Heart right ventricle (tissue), 16 donors: Measurements from ENCODE around the gene SLCO2A1. TPM values are rescaled to one million over a fixed set of nuclear protein-coding genes. Genes with fewer than 3 reads are reported as not detected.

Source experiments
- ATAC-seq, 8 donors: fragments of 200-7000 bp; cut with Tn5 transposase; one replicate each; pipeline ENCODE4 v1.9.1; 2020; ENCODE audit warnings: mild to moderate bottlenecking in 8 of 8, moderate library complexity in 8 of 8, moderate number of reproducible peaks in 1 of 8
- DNase-seq, 2 donors: peaks; one replicate each; pipeline ENCODE4 v3.0.0-alpha.2; 2020
- H3K27ac ChIP-seq, 10 donors: fragments of 200-600 bp; sonication (generic) in 2 of 10; one replicate each; pipeline versions ENCODE4 v1.5.0 to v1.8.0; 2020 to 2022; ENCODE audit warnings: mild to moderate bottlenecking in 3 of 10
- H3K27me3 ChIP-seq, 7 donors: fragments of 200-600 bp; one replicate each; pipeline ENCODE4 v1.8.0; 2021 to 2022; ENCODE audit warnings: mild to moderate bottlenecking in 2 of 7
- H3K36me3 ChIP-seq, 9 donors: fragments of 200-600 bp; sonication (generic) in 1 of 9; one replicate each; pipeline versions ENCODE4 v1.5.0 to v1.8.0; 2020 to 2022; ENCODE audit warnings: mild to moderate bottlenecking in 2 of 9
- H3K4me1 ChIP-seq, 9 donors: fragments of 200-600 bp; sonication (generic) in 1 of 9; one replicate each; pipeline versions ENCODE4 v1.5.0 to v1.8.0; 2020 to 2022; ENCODE audit warnings: mild to moderate bottlenecking in 4 of 9
- H3K4me3 ChIP-seq, 10 donors: fragments of 200-600 bp; sonication (generic) in 2 of 10; one replicate each; pipeline versions ENCODE4 v1.5.0 to v1.8.0; 2020 to 2022; ENCODE audit warnings: mild to moderate bottlenecking in 7 of 10, moderate library complexity in 2 of 10
- H3K9me3 ChIP-seq, 11 donors: fragments of 200-600 bp in 10 of 11; sonication (generic) in 2 of 11; one replicate each; pipeline versions ENCODE4 v1.5.0 to v1.8.0; 2013 to 2022; ENCODE audit warnings: mild to moderate bottlenecking in 2 of 11, control low read depth in 1 of 11, moderate library complexity in 1 of 11
- WGBS, 2 donors: extraction: QIAGEN DNeasy Blood & Tissue Kit; methylation state at CpG; one replicate each; pipeline ENCODE4 v1.1.7; 2013; ENCODE audit warnings: inconsistent platforms in 1 of 2; 5-methylcytosine and 5-hydroxymethylcytosine counted together
- intact Hi-C, 10 donors: fragments of 100-400 bp; cut with DNase I; formaldehyde crosslinking; loops; one replicate each; pipeline versions ENCODE4 v1.11.1 to v1.14.2; 2022
- polyA plus RNA-seq, 2 donors: library from polyadenylated mRNA; stranded (reverse); fragments of 200-250 nt; gene quantifications; one replicate each; pipeline ENCODE4 v1.2.3, GENCODE V29; 2013
- total RNA-seq, 10 donors: library from RNA; stranded (reverse); fragmentation: NEBNext Ultra II Directional in 3 of 10; extraction: Animal tissue kit (Norgen Biotek cat#: 25700) in 3 of 10; gene quantifications; one replicate each; pipeline versions ENCODE4 v1.2.1 to v1.2.4, GENCODE V29; 2021 to 2023
- TF ChIP-seq, protein P1 (sequence below), 9 donors: fragments of 200-600 bp; sonication (generic) in 2 of 9; IDR thresholded peaks; one replicate each; pipeline versions ENCODE4 v1.5.0 to v1.8.0; 2021 to 2022; ENCODE audit warnings: antibody characterized with exemption in 9 of 9, mild to moderate bottlenecking in 5 of 9, moderate library complexity in 1 of 9
- donor health status: Arrhythmogenic right ventricular cardiomyopathy.
- donor health status: ischemic (EF 13 %, LVEDD 7.1; RV severe dilation, severe dysfunction).
- donor health status: healthy with polysubstance abuse.
- donor health status: DM: no; HTN: yes; CAD: no.
- donor health status: DM: no; HTN: no; CAD: no.
- donor health status: ischemic (EF 25% LVEDD 6.9; RV normal size, moderate dysfunction).
- donor health status: ischemic (EF 25% LVEDD 5.7; RV mildly dilated, moderate dysfunction).
- donor health status: healthy.
- donor health status: DM: yes; HTN: yes; CAD: no.
- donor health status: Ischemic cardiomyopathy.
- donor health status: ischemic (EF 35%, LVEDD 5.7; RV mildly dilated, moderate dysfunction).
- donor health status: nonischemic (EF 11% LVEDD 7.7; RV severe dilation, severe dysfunction).
- donor health status: DM: yes; HTN: yes; CAD: no.
- donor health status: PGD.
- donor health status: ischemic (EF 29% LVEDD 5.4; RV normal size, mild dysfunction).
- donor health status: nonischemic (EF 23%, LVEDD 6.1; RV moderate dilation, normal function).

Gene SLCO2A1
- total and polyA plus RNA-seq, 12 donors = 3.6 to 30.4 (median 10.0) TPM

DNA sequence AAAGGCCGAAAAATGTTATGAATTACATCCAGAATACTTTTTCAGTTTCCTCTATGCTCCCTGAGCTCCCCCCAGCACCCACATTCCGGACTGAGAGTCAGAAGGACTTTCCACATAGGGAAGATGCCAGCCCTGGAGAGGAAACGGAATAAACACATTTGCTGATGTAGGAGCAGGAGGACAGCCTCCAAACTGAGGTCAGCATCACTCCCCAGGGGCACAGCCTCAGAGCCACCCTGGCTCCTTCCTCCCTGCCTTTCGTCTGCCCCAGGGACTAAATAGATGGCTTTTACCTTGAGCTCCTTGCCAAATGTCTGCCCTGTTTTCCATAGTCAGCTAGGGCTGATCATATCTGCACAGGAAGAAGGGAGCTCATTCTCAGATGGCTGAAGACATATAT is 22.6 kb upstream of the SLCO2A1 start:
- WGBS, 2 donors = 52 to 64% methylated on average over 4 of the region's 4 CpGs
- no peak for DNase-seq

DNA sequence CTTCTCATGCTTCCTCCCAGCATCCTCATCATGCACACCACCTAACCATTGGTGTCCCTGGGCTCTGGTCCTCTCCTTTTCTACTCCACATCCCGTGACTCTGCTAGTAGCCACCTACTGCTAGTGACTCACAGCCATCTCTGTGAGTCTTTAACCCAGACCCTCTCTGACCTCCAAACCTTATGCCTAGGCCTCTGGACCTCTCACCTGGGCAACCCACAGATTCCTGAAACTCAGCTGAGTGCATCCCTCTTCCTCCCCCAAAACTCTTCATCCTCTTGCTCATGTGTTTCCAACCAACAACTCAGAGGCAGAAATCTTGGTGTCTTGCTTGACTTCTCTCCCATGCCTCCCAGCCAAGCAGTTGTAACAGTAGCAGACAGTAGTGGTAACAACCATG is 20.0 kb upstream of the SLCO2A1 start:
- no peak for DNase-seq
- TF ChIP-seq, protein P1, sequence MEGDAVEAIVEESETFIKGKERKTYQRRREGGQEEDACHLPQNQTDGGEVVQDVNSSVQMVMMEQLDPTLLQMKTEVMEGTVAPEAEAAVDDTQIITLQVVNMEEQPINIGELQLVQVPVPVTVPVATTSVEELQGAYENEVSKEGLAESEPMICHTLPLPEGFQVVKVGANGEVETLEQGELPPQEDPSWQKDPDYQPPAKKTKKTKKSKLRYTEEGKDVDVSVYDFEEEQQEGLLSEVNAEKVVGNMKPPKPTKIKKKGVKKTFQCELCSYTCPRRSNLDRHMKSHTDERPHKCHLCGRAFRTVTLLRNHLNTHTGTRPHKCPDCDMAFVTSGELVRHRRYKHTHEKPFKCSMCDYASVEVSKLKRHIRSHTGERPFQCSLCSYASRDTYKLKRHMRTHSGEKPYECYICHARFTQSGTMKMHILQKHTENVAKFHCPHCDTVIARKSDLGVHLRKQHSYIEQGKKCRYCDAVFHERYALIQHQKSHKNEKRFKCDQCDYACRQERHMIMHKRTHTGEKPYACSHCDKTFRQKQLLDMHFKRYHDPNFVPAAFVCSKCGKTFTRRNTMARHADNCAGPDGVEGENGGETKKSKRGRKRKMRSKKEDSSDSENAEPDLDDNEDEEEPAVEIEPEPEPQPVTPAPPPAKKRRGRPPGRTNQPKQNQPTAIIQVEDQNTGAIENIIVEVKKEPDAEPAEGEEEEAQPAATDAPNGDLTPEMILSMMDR (IDR thresholded peaks at IDR 0.05) = no peak
- Histone ChIP-seq H3K4me3 (no peak overlapping the region), H3K4me1 (peaks cover 0 to 5% (median 0%) of the 10 kb centered on the region in 9 donors), H3K27ac (no peak overlapping the region), H3K27me3 (no peaks in the 10 kb centered on the region), H3K36me3 (no peaks in the 10 kb centered on the region), H3K9me3 (peaks cover 0 to 12% (median 4%) of the 10 kb centered on the region in 11 donors)
- no peak for ATAC-seq
- 95% methylated on average over 1 of the region's 1 CpG for WGBS, 2 donors
- intact Hi-C loops = loop anchor here in 1 of 10 donors (5.0 kb wide), 1 partner anchor 378 kb away; no protein-coding TSS in a partner anchor

More for the DNA sequence above, 22.6 kb upstream of the SLCO2A1 start:
- no peaks in the 10 kb centered on the region for H3K27me3 ChIP-seq
- intact Hi-C loops = loop anchor here in 1 of 10 donors (5.0 kb wide), 1 partner anchor 375 kb away; no protein-coding TSS in a partner anchor
- no peak for ATAC-seq
- H3K4me1 ChIP-seq = peaks cover 0 to 5% (median 0%) of the 10 kb centered on the region in 9 donors
- H3K4me3 ChIP-seq = no peak overlapping the region
- H3K36me3 ChIP-seq = no peaks in the 10 kb centered on the region
- H3K27ac ChIP-seq = no peak overlapping the region
- TF ChIP-seq, protein P1 (IDR thresholded peaks at IDR 0.05) = no peak
- no peaks in the 10 kb centered on the region for H3K9me3 ChIP-seq

DNA sequence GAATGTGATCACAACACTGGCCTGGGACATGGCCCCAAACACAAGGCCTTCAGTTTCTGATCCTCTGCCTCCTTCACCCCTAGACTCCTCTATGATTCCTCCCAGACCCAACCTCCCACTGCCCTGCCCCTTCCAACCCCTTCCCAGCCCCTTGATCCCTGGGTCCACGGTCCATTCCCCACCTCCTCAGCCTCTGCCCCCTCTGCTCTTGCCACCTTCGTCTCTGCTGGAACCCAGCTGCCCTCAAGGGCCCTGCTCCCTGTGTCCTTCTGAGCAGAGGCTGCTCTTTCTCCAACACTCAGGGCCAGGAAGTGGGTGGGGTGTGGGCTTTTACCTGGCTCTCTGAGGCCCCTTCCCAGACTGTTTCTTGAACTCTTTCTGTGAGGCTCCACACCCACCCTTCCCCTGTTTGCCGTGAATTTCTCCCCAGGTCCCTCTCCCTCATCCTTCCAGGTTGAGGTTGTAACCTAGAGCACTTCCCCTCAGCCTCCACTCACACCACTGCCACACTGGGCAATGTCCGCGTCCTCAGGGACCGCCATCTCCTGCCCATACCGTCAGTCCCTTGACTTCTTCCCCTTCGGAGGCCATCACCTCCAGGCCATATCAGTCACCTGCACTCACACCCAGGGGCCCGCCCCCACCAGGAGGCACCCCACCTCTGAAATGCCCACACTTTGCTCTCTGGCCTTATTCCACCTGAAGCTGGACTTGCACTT is 18.7 kb upstream of the SLCO2A1 start:
- DNase-seq (no peak), ATAC-seq (no peak)
- no peak overlapping the region for H3K4me3 ChIP-seq
- no peaks in the 10 kb centered on the region for H3K36me3 ChIP-seq
- TF ChIP-seq, protein P1 (IDR thresholded peaks at IDR 0.05) = no peak
- H3K27me3 ChIP-seq = no peaks in the 10 kb centered on the region
- no peak overlapping the region for H3K27ac ChIP-seq
- intact Hi-C loops = no loop called here
- 90 to 91% methylated on average over 9 of the region's 9 CpGs for WGBS, 2 donors
- H3K9me3 ChIP-seq = peaks cover 0 to 25% (median 8%) of the 10 kb centered on the region in 11 donors
- H3K4me1 ChIP-seq = peaks cover 0 to 5% (median 0%) of the 10 kb centered on the region in 9 donors

DNA sequence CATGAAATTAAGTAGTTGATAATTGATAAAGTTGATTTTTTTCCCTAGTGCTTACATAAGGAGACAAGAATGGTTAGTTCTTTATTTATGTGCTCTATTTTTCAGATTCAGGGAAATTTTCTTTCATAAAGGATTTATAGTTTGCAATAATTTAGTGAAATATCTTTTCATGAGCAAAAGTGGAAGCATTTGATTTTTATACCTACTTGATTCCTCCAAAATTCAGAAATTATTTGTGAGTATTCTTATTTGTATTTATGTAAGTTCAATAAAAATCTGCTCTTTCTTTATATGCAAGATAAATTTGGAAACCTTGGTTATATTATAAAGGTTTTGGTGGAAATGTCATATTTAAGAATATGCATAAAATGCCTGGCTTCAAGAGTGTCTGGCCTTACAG is 14.7 kb upstream of the SLCO2A1 start:
- Histone ChIP-seq H3K4me3 (no peak overlapping the region), H3K27ac (no peak overlapping the region), H3K4me1 (peaks cover 0 to 6% (median 0%) of the 10 kb centered on the region in 9 donors), H3K9me3 (peaks cover 0 to 41% (median 8%) of the 10 kb centered on the region in 11 donors), H3K36me3 (no peaks in the 10 kb centered on the region), H3K27me3 (no peaks in the 10 kb centered on the region)
- TF ChIP-seq, protein P1 (IDR thresholded peaks at IDR 0.05) = no peak
- DNase-seq (no peak), ATAC-seq (no peak)
- intact Hi-C loops = no loop called here
